H1 (cell line): ENCODE data around the gene WDR81. TPM values are rescaled to one million over a fixed set of nuclear protein-coding genes. Genes with fewer than 3 reads are reported as not detected.

Experiments
- CBX5 ChIP-seq: fragments of 300-800, 300-1000 bp; sonication (generic); IDR thresholded peaks from 2 replicates; pipeline ENCODE4 v1.7.1; 2016; ENCODE audit warnings: antibody characterized with exemption, low read length, low read depth
- CEBPB ChIP-seq: IDR thresholded peaks from 2 replicates; pipeline ENCODE4 v1.6.1; 2012; ENCODE audit warnings: low read depth, low read length
- CHD7 ChIP-seq: fragments of 300-600 bp; sonication (generic); IDR thresholded peaks from 2 replicates; pipeline ENCODE4 v1.7.1; 2012; ENCODE audit warnings: low read length, moderate library complexity, mild to moderate bottlenecking, inconsistent platforms; ENCODE audit not compliant: insufficient replicate concordance
- EZH2 ChIP-seq: fragments of 200-600 bp; sonication (generic); IDR thresholded peaks from 2 replicates; pipeline ENCODE4 v1.7.1; 2012; ENCODE audit warnings: low read depth, mild to moderate bottlenecking, moderate library complexity, low read length, inconsistent platforms; ENCODE audit not compliant: severe bottlenecking
- GTF2F1 ChIP-seq: IDR thresholded peaks from 2 replicates; pipeline ENCODE4 v1.6.1; 2012; ENCODE audit warnings: low read depth, low read length, improper control_type of control experiment, borderline replicate concordance
- JUND ChIP-seq: IDR thresholded peaks from 2 replicates; pipeline ENCODE4 v1.6.1; 2011; ENCODE audit warnings: mild to moderate bottlenecking, improper control_type of control experiment, low read length
- PHF8 ChIP-seq: fragments of 200-600 bp; sonication (generic); conservative IDR thresholded peaks from 2 replicates; pipeline ENCODE4 v1.7.1; 2012; ENCODE audit warnings: low read depth, mild to moderate bottlenecking, inconsistent platforms, low read length, moderate library complexity
- RBBP5 ChIP-seq: IDR thresholded peaks from 2 replicates; pipeline ENCODE4 v1.7.1; 2012; ENCODE audit warnings: low read depth, mild to moderate bottlenecking, inconsistent platforms, low read length, moderate library complexity, borderline replicate concordance
- RXRA ChIP-seq: IDR thresholded peaks from 2 replicates; pipeline ENCODE4 v1.6.1; 2011; ENCODE audit warnings: low read depth, mild to moderate bottlenecking, low read length, moderate library complexity; ENCODE audit not compliant: insufficient read depth
- SRF ChIP-seq: IDR thresholded peaks from 2 replicates; pipeline ENCODE4 v1.6.1; 2011; ENCODE audit warnings: mild to moderate bottlenecking, low read depth, low read length, moderate library complexity
- polyA plus RNA-seq, 7 experiments: library from polyadenylated mRNA; depleted of rRNA in 3 of 7; stranded (reverse) in 5 of 7; unstranded in 2 of 7; fragments of >200 nt in 5 of 7; fragments of 200-250 nt in 2 of 7; gene quantifications; 1 replicate in 5 of 7; 2 replicates in 1 of 7; 4 replicates in 1 of 7; pipeline versions ENCODE4 v1.2.1 to v1.2.3, GENCODE V29; 2011 to 2013; ENCODE audit warnings: missing spikeins in 2 of 7, mixed read lengths in 2 of 7
- total RNA-seq: library from RNA; stranded (reverse); fragmentation: NEBNext Ultra II Directional; extraction: Animal tissue kit (Norgen Biotek cat#: 25700); gene quantifications from 2 replicates; pipeline ENCODE4 v1.2.1, GENCODE V29; 2021

WDR81 gene
- total and polyA plus RNA-seq, 2 of the 8 experiments (the other 6 are each of a cell fraction or from before 2014, with no cell fraction given) = 9.1 to 12.3 TPM

GRCh38 chr17:1709971-1710806 is 14.3 kb upstream of the WDR81 start, which contains the start of gene TLCD2 (continued):
- TF ChIP-seq CHD7 (no peak), CEBPB (no peak), EZH2 (no peak), GTF2F1 (no peak), SRF (no peak), PHF8 (0 out of 2 replicates have a peak, but pooled peaks have one; percentile 29), RBBP5 (peak; percentile 86; the same call in 1 of the 2 replicates), CBX5 (no peak), JUND (no peak), RXRA (no peak)
